GM18870 (cell line): ENCODE data around the gene ZXDB.
"Not testable (repeated sequence)": the region's sequence is repeated elsewhere in the genome, so short reads cannot be mapped to it uniquely, and the experiment has no call there.

ENCODE experiments used
- ATAC-seq: cut with Tn5 transposase; IDR thresholded peaks from one replicate; pipeline ENCODE4 v1.9.1; 2021; ENCODE audit warnings: moderate library complexity; ENCODE audit not compliant: unreplicated experiment

The ZXDB gene

GRCh38 chrX:57591284-57592159, at the start of gene ZXDB:
Gene ZXDB, plus strand, starts transcription at chrX:57592011. Its CDS starts 38 bp downstream, at chrX:57592049.
- ATAC-seq: peak; percentile 43

- ATAC-seq: no peak
These were observed 26.6 kb upstream of the ZXDB start for GRCh38 chrX:57565198-57565597.

- peak; percentile 80 for ATAC-seq
These were observed 18.1 kb upstream of the ZXDB start for GRCh38 chrX:57573754-57574153.

GRCh38 chrX:57582948-57583347, 8.9 kb upstream of the ZXDB start:
- ATAC-seq: not testable (repeated sequence)

- no peak for ATAC-seq
These were observed 8.3 kb upstream of the ZXDB start for GRCh38 chrX:57583477-57583876.

GRCh38 chrX:57586360-57586759, 5.5 kb upstream of the ZXDB start:
- ATAC-seq: no peak

- ATAC-seq: no peak
These were observed 4.7 kb upstream of the ZXDB start for GRCh38 chrX:57587062-57587461.

GRCh38 chrX:57587607-57588006, 4.2 kb upstream of the ZXDB start:
- peak; percentile 41 for ATAC-seq

GRCh38 chrX:57592160-57592893, 516 bp downstream of the ZXDB start:
- ATAC-seq: peak; percentile 60

GRCh38 chrX:57592894-57593215, 1.0 kb downstream of the ZXDB start:
- peak; percentile 63 for ATAC-seq

- no peak for ATAC-seq
These were observed 3.6 kb downstream of the ZXDB start for GRCh38 chrX:57595381-57595811.

GRCh38 chrX:57596109-57596508, 4.3 kb downstream of the ZXDB start:
- ATAC-seq: no peak

- ATAC-seq: no peak
These were observed 4.7 kb downstream of the ZXDB start for GRCh38 chrX:57596516-57596915.

- no peak for ATAC-seq
These were observed 15.7 kb downstream of the ZXDB start for GRCh38 chrX:57607295-57608187.

- not testable (repeated sequence) for ATAC-seq
These were observed 21.5 kb downstream of the ZXDB start for GRCh38 chrX:57613351-57613750.

GRCh38 chrX:57629438-57629837, 37.6 kb downstream of the ZXDB start:
- not testable (repeated sequence) for ATAC-seq

- ATAC-seq: no peak
These were observed 48.8 kb downstream of the ZXDB start for GRCh38 chrX:57640674-57641016.

GRCh38 chrX:57641338-57641737, 49.5 kb downstream of the ZXDB start:
- no peak for ATAC-seq

GRCh38 chrX:57643698-57644097, 51.9 kb downstream of the ZXDB start:
- ATAC-seq: no peak

- ATAC-seq: no peak
These were observed 55.2 kb downstream of the ZXDB start for GRCh38 chrX:57647020-57647419.
